GM12872 (cell line): ENCODE measurements around the gene BDNF.

Experiments
- CTCF ChIP-seq: IDR thresholded peaks from 3 replicates; pipeline ENCODE4 v1.5.1; 2011; ENCODE audit warnings: low read depth, mild to moderate bottlenecking, low read length, moderate library complexity; ENCODE audit not compliant: insufficient read depth

The BDNF gene

GRCh38 chr11:27625347-27625912, 74.8 kb downstream of the BDNF start:
- TF ChIP-seq CTCF: no peak

- no peak for TF ChIP-seq CTCF
These were observed 76.2 kb downstream of the BDNF start for GRCh38 chr11:27623945-27624523.

GRCh38 chr11:27622541-27623300, 77.5 kb downstream of the BDNF start:
- TF ChIP-seq CTCF: no peak

GRCh38 chr11:27621405-27622161, 78.7 kb downstream of the BDNF start:
- no peak for TF ChIP-seq CTCF

GRCh38 chr11:27619763-27620335, 80.4 kb downstream of the BDNF start:
- no peak for TF ChIP-seq CTCF

GRCh38 chr11:27619039-27619574, 81.1 kb downstream of the BDNF start:
- no peak for TF ChIP-seq CTCF
